ENCODE measurements around the gene NDUFB8.

The NDUFB8 gene

DNA sequence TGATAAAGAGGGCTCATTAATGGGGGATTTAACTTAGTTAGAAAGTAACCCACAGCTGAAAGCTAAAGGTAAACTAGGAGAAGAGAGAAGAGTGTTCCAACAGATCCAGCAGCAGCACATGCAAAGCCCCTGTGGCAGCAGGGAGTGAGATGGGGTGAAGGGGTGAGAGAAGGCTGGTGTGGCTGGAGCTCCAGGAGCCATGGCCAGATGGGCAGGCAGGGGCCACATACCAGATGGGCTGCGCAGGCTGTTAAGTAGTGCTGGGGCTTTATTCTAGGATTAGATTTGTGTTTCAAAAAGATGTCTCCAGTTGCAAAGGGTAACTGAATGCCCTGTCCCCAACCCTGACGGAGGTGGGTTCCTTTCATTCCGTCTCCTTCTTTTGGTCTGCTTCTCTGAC is 39.2 kb upstream of the NDUFB8 start:
- TF ChIP-seq POLR2AphosphoS5 (IDR thresholded peaks at IDR 0.05; ENCODE audit: low read depth) (no peak), SPI1 (IDR thresholded peaks at IDR 0.05; ENCODE audit: borderline replicate concordance, low read depth) (no peak), GABPA (IDR thresholded peaks at IDR 0.05; ENCODE audit: low read depth) (no peak)
- TF ChIP-seq, protein P1, sequence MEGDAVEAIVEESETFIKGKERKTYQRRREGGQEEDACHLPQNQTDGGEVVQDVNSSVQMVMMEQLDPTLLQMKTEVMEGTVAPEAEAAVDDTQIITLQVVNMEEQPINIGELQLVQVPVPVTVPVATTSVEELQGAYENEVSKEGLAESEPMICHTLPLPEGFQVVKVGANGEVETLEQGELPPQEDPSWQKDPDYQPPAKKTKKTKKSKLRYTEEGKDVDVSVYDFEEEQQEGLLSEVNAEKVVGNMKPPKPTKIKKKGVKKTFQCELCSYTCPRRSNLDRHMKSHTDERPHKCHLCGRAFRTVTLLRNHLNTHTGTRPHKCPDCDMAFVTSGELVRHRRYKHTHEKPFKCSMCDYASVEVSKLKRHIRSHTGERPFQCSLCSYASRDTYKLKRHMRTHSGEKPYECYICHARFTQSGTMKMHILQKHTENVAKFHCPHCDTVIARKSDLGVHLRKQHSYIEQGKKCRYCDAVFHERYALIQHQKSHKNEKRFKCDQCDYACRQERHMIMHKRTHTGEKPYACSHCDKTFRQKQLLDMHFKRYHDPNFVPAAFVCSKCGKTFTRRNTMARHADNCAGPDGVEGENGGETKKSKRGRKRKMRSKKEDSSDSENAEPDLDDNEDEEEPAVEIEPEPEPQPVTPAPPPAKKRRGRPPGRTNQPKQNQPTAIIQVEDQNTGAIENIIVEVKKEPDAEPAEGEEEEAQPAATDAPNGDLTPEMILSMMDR (IDR thresholded peaks at IDR 0.05; ENCODE audit: insufficient read depth, low read length), result no peak
- TF ChIP-seq, protein P2, sequence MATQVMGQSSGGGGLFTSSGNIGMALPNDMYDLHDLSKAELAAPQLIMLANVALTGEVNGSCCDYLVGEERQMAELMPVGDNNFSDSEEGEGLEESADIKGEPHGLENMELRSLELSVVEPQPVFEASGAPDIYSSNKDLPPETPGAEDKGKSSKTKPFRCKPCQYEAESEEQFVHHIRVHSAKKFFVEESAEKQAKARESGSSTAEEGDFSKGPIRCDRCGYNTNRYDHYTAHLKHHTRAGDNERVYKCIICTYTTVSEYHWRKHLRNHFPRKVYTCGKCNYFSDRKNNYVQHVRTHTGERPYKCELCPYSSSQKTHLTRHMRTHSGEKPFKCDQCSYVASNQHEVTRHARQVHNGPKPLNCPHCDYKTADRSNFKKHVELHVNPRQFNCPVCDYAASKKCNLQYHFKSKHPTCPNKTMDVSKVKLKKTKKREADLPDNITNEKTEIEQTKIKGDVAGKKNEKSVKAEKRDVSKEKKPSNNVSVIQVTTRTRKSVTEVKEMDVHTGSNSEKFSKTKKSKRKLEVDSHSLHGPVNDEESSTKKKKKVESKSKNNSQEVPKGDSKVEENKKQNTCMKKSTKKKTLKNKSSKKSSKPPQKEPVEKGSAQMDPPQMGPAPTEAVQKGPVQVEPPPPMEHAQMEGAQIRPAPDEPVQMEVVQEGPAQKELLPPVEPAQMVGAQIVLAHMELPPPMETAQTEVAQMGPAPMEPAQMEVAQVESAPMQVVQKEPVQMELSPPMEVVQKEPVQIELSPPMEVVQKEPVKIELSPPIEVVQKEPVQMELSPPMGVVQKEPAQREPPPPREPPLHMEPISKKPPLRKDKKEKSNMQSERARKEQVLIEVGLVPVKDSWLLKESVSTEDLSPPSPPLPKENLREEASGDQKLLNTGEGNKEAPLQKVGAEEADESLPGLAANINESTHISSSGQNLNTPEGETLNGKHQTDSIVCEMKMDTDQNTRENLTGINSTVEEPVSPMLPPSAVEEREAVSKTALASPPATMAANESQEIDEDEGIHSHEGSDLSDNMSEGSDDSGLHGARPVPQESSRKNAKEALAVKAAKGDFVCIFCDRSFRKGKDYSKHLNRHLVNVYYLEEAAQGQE (IDR thresholded peaks at IDR 0.05; ENCODE audit: insufficient replicate concordance, low read depth), result no peak
- no peak for DNase-seq (ENCODE audit: low read depth in 1 of 2, low spot score in 1 of 2)
- Histone ChIP-seq H3K27me3 (ENCODE audit: insufficient read depth, poor library complexity, severe bottlenecking) (peaks cover 19% of the 10 kb centered on the region), H3K27ac (replicated peaks) (no peak overlapping the region), H3K4me3 (replicated peaks; ENCODE audit: insufficient read depth, low read length) (no peak overlapping the region)

DNA sequence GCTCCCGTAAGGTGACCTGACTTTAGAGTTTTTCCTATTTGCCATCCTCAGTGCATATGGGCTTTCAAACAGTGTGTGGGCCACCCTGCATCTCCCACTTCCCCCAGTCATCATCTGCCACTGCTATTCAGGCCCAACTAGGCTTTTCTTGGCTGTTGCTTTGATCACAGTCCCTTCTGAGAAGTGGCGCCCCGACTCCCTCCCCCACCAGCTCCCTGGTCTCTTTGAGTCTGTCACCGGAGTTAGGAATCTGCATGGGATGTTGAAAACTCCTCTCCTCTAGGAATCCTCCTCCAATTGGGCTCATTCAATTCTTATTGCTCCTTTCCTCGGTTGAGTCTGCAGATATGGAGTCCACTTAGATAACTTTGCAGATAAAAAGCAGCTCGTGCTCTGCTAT is 38.2 kb upstream of the NDUFB8 start:
- no peak for DNase-seq (ENCODE audit: low read depth in 1 of 2, low spot score in 1 of 2)
- H3K27me3 ChIP-seq (ENCODE audit: insufficient read depth, poor library complexity, severe bottlenecking), result peaks cover 19% of the 10 kb centered on the region
- no peak overlapping the region for H3K4me3 ChIP-seq (replicated peaks; ENCODE audit: insufficient read depth, low read length)
- no peak overlapping the region for H3K27ac ChIP-seq (replicated peaks)
- TF ChIP-seq SPI1 (IDR thresholded peaks at IDR 0.05; ENCODE audit: borderline replicate concordance, low read depth), result no peak
- TF ChIP-seq POLR2AphosphoS5 (IDR thresholded peaks at IDR 0.05; ENCODE audit: low read depth), result no peak
- TF ChIP-seq, protein P2 (IDR thresholded peaks at IDR 0.05; ENCODE audit: insufficient replicate concordance, low read depth), result no peak
- TF ChIP-seq, protein P1 (IDR thresholded peaks at IDR 0.05; ENCODE audit: insufficient read depth, low read length), result no peak
- no peak for TF ChIP-seq GABPA (IDR thresholded peaks at IDR 0.05; ENCODE audit: low read depth)

DNA sequence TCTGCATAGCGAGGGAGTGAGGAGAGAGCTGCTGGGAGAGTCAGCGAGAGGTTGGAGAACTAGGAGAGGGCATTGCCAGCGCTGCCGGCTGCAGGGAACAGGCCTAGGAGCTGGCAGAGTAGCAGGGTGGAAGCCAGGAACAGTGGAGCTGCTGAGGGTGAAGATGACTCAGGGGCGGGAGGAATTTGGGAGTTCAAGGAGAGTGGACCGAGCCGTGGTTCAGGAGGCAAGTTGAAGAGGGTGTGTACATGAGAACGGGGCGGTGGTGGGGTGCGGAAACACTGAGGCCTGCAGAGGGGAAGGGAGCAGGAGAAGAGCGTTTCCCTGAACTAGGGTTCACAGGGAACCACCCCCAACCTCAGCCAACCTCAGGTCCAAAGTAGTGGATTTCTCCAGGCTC is 37.6 kb upstream of the NDUFB8 start:
- H3K27me3 ChIP-seq (ENCODE audit: insufficient read depth, poor library complexity, severe bottlenecking), result peaks cover 19% of the 10 kb centered on the region
- no peak for DNase-seq (ENCODE audit: low read depth in 1 of 2, low spot score in 1 of 2)
- TF ChIP-seq GABPA (IDR thresholded peaks at IDR 0.05; ENCODE audit: low read depth) (no peak), POLR2AphosphoS5 (IDR thresholded peaks at IDR 0.05; ENCODE audit: low read depth) (no peak), SPI1 (IDR thresholded peaks at IDR 0.05; ENCODE audit: borderline replicate concordance, low read depth) (no peak)
- TF ChIP-seq, protein P1 (IDR thresholded peaks at IDR 0.05; ENCODE audit: insufficient read depth, low read length), result no peak
- TF ChIP-seq, protein P2 (IDR thresholded peaks at IDR 0.05; ENCODE audit: insufficient replicate concordance, low read depth), result no peak
- H3K4me3 ChIP-seq (replicated peaks; ENCODE audit: insufficient read depth, low read length), result no peak overlapping the region
- H3K27ac ChIP-seq (replicated peaks), result no peak overlapping the region

Measured in HL-60 (cell line).